B cell (primary cell): Measurements from ENCODE around the gene CENPN. TPM values are rescaled to one million over a fixed set of nuclear protein-coding genes. Genes with fewer than 3 reads are reported as not detected.

Experiments used
- ATAC-seq: fragments of 200-7000 bp; cut with Tn5 transposase; one replicate; pipeline ENCODE4 v1.10.0; 2021; ENCODE audit warnings: low read depth, mild to moderate bottlenecking, moderate number of reproducible peaks, moderate library complexity
- CTCF ChIA-PET: fragments of 350-600 bp; sonication (Branson Sonifier 250); formaldehyde crosslinking; loops from one replicate; lab custom pipeline; 2021; ENCODE audit warnings: antibody characterized with exemption, inconsistent platforms; lab: Charles Lee
- POLR2A ChIA-PET: fragments of 350-600 bp; sonication (Branson Sonifier 250); formaldehyde crosslinking; loops from one replicate; lab custom pipeline; 2021; ENCODE audit warnings: antibody characterized with exemption; lab: Charles Lee
- DNase-seq: peaks from one replicate; pipeline ENCODE4 v3.0.0; 2013
- H2AFZ ChIP-seq: 2 replicates; pipeline ENCODE4 v1.6.1; 2012; ENCODE audit warnings: mild to moderate bottlenecking, low read depth, low read length; ENCODE audit not compliant: insufficient read depth, poor library complexity, severe bottlenecking
- H3K27ac ChIP-seq, 2 donors: 1 replicate in 1 of 2; 2 replicates in 1 of 2; pipeline ENCODE4 v1.5.1; 2012 to 2013; ENCODE audit warnings: low read length in 2 of 2, mild to moderate bottlenecking in 2 of 2, moderate library complexity in 1 of 2
- H3K27me3 ChIP-seq, 4 experiments: fragments of 200-600 bp in 1 of 4; sonication (generic) in 1 of 4; replicated peaks in 1 of 4; 1 replicate in 2 of 4; 2 replicates in 2 of 4; pipeline versions ENCODE4 v1.6.1 to v1.7.0; 2013 to 2016; ENCODE audit warnings: low read length in 3 of 4, mild to moderate bottlenecking in 2 of 4, mixed read lengths in 1 of 4, moderate library complexity in 1 of 4; ENCODE audit not compliant: insufficient read depth in 4 of 4, control insufficient read depth in 3 of 4; ENCODE audit errors: control extremely low read depth in 1 of 4
- H3K36me3 ChIP-seq, 2 experiments: replicated peaks in 1 of 2; 1 replicate in 1 of 2; 2 replicates in 1 of 2; pipeline versions ENCODE4 v1.6.1 to v1.7.1; 2013; ENCODE audit warnings: low read length in 1 of 2; ENCODE audit not compliant: insufficient read depth in 2 of 2, control insufficient read depth in 1 of 2; ENCODE audit errors: control extremely low read depth in 1 of 2, extremely low read depth in 1 of 2
- H3K4me1 ChIP-seq, 2 donors: fragments of 200-600 bp in 1 of 2; sonication (generic) in 1 of 2; 1 replicate in 1 of 2; 2 replicates in 1 of 2; pipeline versions ENCODE4 v1.5.1 to v1.6.1; 2013 to 2017; ENCODE audit warnings: low read length in 2 of 2; ENCODE audit not compliant: control insufficient read depth in 2 of 2, insufficient read depth in 2 of 2
- H3K4me2 ChIP-seq: replicated peaks from 2 replicates; pipeline ENCODE3; 2012; ENCODE audit warnings: mild to moderate bottlenecking, low read depth, low read length; ENCODE audit not compliant: poor library complexity, severe bottlenecking
- H3K4me3 ChIP-seq, 5 experiments: fragments of 200-600 bp in 1 of 5; sonication (generic) in 1 of 5; 1 replicate in 3 of 5; 2 replicates in 2 of 5; pipeline versions ENCODE4 v1.5.1 to v1.7.0; 2011 to 2016; ENCODE audit warnings: low read length in 4 of 5, mild to moderate bottlenecking in 4 of 5, low read depth in 2 of 5, control low read depth in 1 of 5, moderate library complexity in 1 of 5; ENCODE audit not compliant: insufficient read depth in 1 of 5; ENCODE audit errors: control extremely low read depth in 1 of 5, extremely low read depth in 1 of 5
- H3K79me2 ChIP-seq: fragments of 200-600 bp; sonication (generic); one replicate; pipeline ENCODE4 v1.6.0; 2016; ENCODE audit warnings: low read length; ENCODE audit not compliant: control insufficient read depth, insufficient read depth
- H3K9ac ChIP-seq: fragments of 200-600 bp; sonication (generic); 2 replicates; pipeline ENCODE4 v1.6.1; 2017; ENCODE audit warnings: mild to moderate bottlenecking, low read length, moderate library complexity
- H3K9me3 ChIP-seq, 3 donors: one replicate each; pipeline versions ENCODE4 v1.6.1 to v1.7.1; 2013; ENCODE audit warnings: low read length in 2 of 3; ENCODE audit not compliant: control insufficient read depth in 2 of 3, insufficient read depth in 1 of 3; ENCODE audit errors: control extremely low read depth in 1 of 3
- H4K20me1 ChIP-seq: 2 replicates; pipeline ENCODE4 v1.6.0; 2012; ENCODE audit warnings: mild to moderate bottlenecking, low read length; ENCODE audit not compliant: insufficient read depth, control insufficient read depth, poor library complexity, severe bottlenecking
- H3K27ac Mint-ChIP-seq: one replicate; pipeline ENCODE4 v1.8.0; 2021; ENCODE audit warnings: mixed read lengths
- H3K27me3 Mint-ChIP-seq: one replicate; pipeline ENCODE4 v1.8.0; 2021; ENCODE audit warnings: mixed read lengths
- H3K4me1 Mint-ChIP-seq: one replicate; pipeline ENCODE4 v1.8.0; 2021; ENCODE audit warnings: mixed read lengths
- H3K4me3 Mint-ChIP-seq: one replicate; pipeline ENCODE4 v1.8.0; 2021; ENCODE audit warnings: mixed read lengths
- H3K9me3 Mint-ChIP-seq: one replicate; pipeline ENCODE4 v1.8.0; 2022; ENCODE audit warnings: mixed read lengths; ENCODE audit not compliant: insufficient read depth
- EZH2 ChIP-seq: IDR thresholded peaks from 2 replicates; pipeline ENCODE4 v1.6.1; 2012; ENCODE audit warnings: borderline replicate concordance, low read depth, mild to moderate bottlenecking, moderate library complexity, low read length; ENCODE audit not compliant: insufficient read depth, poor library complexity, severe bottlenecking
- WGBS: methylation state at CpG from one replicate; pipeline ENCODE4 v1.1.5; 2013; ENCODE audit warnings: missing lambda C conversion rate; ENCODE audit not compliant: insufficient coverage; 5-methylcytosine and 5-hydroxymethylcytosine counted together
- intact Hi-C: fragments of 100-400 bp; cut with micrococcal nuclease; formaldehyde crosslinking; loops from one replicate; pipeline ENCODE4 v1.10.0; 2022
- polyA plus RNA-seq: library from polyadenylated mRNA; depleted of rRNA; stranded (reverse); fragments of >200 nt; gene quantifications from 2 replicates; pipeline ENCODE4 v1.2.3, GENCODE V29; 2012
- total RNA-seq, 2 donors: library from RNA; stranded (reverse); fragments of 120-200 nt in 1 of 2; gene quantifications; 1 replicate in 1 of 2; 2 replicates in 1 of 2; pipeline versions ENCODE4 v1.2.3 to v1.2.4, GENCODE V29; 2013 to 2022
- TF ChIP-seq, protein P1 (sequence below): fragments of 200-600 bp; IDR thresholded peaks from one replicate; pipeline ENCODE4 v1.8.0; 2022; ENCODE audit warnings: antibody characterized with exemption, mild to moderate bottlenecking

CENPN gene
- total and polyA plus RNA-seq, 2 donors (not counting 1 experiment from before 2014, with no cell fraction given), result 3.0 to 4.0 TPM

DNA sequence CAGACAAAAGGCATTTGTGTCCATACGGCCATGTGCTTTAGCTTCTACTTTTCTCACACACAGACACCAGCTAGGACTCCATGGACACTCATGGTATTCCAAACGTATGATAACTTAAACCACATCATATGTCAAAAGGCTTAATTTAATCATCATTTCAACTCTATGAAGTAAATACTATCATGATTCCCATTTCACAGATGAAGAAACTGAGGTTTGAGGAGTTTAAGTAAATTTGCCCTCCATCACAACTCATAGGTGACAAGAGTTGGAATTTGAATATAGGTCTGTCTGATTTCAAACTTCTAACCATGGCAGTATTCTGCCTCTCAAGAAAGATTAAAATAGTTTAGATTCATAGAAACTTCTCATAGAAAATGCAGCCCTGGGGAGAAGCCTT is 44.1 kb upstream of the CENPN start:
- Mint-ChIP-seq H3K27ac (no peak overlapping the region), H3K27me3 (no peaks in the 10 kb centered on the region), H3K9me3 (peaks cover 26% of the 10 kb centered on the region), H3K4me3 (no peak overlapping the region), H3K4me1 (no peaks in the 10 kb centered on the region)
- TF ChIP-seq, protein P1, sequence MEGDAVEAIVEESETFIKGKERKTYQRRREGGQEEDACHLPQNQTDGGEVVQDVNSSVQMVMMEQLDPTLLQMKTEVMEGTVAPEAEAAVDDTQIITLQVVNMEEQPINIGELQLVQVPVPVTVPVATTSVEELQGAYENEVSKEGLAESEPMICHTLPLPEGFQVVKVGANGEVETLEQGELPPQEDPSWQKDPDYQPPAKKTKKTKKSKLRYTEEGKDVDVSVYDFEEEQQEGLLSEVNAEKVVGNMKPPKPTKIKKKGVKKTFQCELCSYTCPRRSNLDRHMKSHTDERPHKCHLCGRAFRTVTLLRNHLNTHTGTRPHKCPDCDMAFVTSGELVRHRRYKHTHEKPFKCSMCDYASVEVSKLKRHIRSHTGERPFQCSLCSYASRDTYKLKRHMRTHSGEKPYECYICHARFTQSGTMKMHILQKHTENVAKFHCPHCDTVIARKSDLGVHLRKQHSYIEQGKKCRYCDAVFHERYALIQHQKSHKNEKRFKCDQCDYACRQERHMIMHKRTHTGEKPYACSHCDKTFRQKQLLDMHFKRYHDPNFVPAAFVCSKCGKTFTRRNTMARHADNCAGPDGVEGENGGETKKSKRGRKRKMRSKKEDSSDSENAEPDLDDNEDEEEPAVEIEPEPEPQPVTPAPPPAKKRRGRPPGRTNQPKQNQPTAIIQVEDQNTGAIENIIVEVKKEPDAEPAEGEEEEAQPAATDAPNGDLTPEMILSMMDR, result no peak
- TF ChIP-seq EZH2, result no peak
- POLR2A ChIA-PET, result no interaction called here
- H3K4me3 ChIP-seq, result no peak overlapping the region
- H3K9ac ChIP-seq, result no peak overlapping the region
- no peaks in the 10 kb centered on the region for H3K36me3 ChIP-seq
- H3K4me1 ChIP-seq, result no peaks in the 10 kb centered on the region
- no peak for DNase-seq
- CTCF ChIA-PET, result no interaction called here
- peaks cover 3 to 6% (median 3%) of the 10 kb centered on the region in 3 donors for H3K9me3 ChIP-seq
- H4K20me1 ChIP-seq, result no peaks in the 10 kb centered on the region
- intact Hi-C loops, result no loop called here
- 94% methylated on average over 2 of the region's 2 CpGs for WGBS
- no peak for ATAC-seq
- H3K79me2 ChIP-seq, result no peaks in the 10 kb centered on the region
- H3K4me2 ChIP-seq, result no peak overlapping the region
- H3K27ac ChIP-seq, result no peak overlapping the region
- no peaks in the 10 kb centered on the region for H3K27me3 ChIP-seq
- H2AFZ ChIP-seq, result no peak overlapping the region

DNA sequence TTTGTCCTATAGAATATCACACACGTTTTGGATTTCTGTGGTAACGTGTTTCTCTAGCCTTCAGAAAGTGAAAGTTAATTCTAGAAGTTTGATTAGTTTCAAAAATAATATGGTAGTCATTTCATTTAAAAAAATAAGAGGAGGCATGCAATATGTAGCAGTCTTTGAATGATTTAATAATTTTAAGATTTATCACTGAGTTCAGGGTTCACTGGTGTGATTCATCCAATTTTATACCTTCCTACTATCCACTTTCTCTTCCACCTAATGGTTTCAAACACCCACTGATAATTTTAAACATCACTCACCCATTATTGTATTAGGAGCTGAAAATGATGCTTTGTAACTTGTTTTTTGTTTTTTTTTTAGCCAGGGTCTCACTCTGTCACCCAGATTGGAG is 42.7 kb upstream of the CENPN start:
- Histone ChIP-seq H3K9me3 (peaks cover 2 to 6% (median 3%) of the 10 kb centered on the region in 3 donors), H2AFZ (no peak overlapping the region), H3K4me1 (no peaks in the 10 kb centered on the region), H3K27ac (no peak overlapping the region), H3K4me3 (no peak overlapping the region), H3K79me2 (no peaks in the 10 kb centered on the region), H3K4me2 (no peak overlapping the region), H3K9ac (no peak overlapping the region), H3K27me3 (no peaks in the 10 kb centered on the region), H3K36me3 (no peaks in the 10 kb centered on the region), H4K20me1 (no peaks in the 10 kb centered on the region)
- no peak overlapping the region for H3K4me3 Mint-ChIP-seq
- no peak for ATAC-seq
- TF ChIP-seq, protein P1, result no peak
- TF ChIP-seq EZH2, result no peak
- intact Hi-C loops, result no loop called here
- DNase-seq, result no peak
- CTCF ChIA-PET, result no interaction called here
- WGBS, result no CpG with 5 or more reads among the region's 2 CpGs
- peaks cover 14% of the 10 kb centered on the region for H3K9me3 Mint-ChIP-seq
- H3K4me1 Mint-ChIP-seq, result no peaks in the 10 kb centered on the region
- H3K27me3 Mint-ChIP-seq, result no peaks in the 10 kb centered on the region
- POLR2A ChIA-PET, result no interaction called here
- H3K27ac Mint-ChIP-seq, result no peak overlapping the region
